Central memory CD4-positive, alpha-beta T cell (primary cell): Measurements from ENCODE around the gene UBR3.
"Not testable (repeated sequence)": the region's sequence is repeated elsewhere in the genome, so short reads cannot be mapped to it uniquely, and the experiment has no call there.

Source experiments
- DNase-seq: peaks from one replicate; pipeline ENCODE4 v3.0.0; 2022

UBR3 gene

DNA sequence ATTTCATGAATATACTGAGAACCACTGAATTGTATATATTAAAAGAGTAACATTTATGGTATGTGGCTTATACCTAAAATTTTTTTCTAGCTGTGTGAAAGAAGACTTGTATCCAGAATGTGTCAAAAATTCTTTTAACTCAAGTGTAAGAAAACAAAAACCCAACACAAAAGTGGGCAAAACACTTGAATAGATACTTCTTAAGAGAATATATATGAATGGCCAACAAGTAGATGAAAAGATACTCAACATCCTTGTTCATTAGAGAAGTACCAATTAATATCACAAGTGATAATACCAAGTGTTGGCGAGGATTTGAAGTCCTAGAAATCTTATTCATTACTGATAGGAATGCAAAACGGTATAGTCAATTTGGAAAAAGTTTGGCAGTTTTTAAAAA is 243.5 kb downstream of the UBR3 start:
- no peak for DNase-seq

DNA sequence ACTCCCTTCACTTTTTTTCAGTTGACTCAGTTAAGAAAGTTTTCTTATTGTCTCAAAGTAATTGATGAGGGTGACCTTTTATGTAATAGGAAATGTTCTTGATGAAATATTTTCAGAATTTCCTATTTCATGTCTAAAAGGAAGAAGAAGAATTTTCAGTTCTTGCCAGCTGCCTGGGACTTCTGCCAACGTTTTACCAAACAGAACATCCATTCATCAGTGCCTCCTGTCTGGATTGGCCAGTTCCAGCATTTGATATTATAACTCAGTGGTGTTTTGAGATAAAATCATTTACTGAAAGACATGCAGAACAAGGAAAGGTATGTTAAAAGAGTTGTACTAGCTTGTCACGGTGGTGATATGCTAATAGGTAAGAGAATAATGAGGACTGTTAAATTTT is 246.0 kb downstream of the UBR3 start:
- no peak for DNase-seq

DNA sequence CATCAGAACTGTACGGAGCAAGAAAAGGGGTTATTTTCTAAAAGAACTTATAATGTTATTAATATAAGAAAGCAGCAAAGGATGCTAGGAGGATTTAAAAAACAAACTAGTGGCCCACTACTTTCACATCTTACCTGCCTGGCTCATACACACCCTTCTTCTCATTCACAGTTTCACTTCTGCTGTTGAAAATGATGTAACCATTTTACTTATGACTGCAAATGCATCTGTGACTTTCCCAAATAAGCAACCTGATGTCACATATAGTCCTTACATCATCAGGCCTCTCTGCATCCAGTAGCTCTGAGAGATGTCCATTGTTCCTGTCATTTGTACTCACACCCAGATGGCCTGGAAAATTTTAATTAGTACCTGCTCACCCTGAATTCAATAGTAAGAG is 248.9 kb downstream of the UBR3 start:
- DNase-seq, result no peak

DNA sequence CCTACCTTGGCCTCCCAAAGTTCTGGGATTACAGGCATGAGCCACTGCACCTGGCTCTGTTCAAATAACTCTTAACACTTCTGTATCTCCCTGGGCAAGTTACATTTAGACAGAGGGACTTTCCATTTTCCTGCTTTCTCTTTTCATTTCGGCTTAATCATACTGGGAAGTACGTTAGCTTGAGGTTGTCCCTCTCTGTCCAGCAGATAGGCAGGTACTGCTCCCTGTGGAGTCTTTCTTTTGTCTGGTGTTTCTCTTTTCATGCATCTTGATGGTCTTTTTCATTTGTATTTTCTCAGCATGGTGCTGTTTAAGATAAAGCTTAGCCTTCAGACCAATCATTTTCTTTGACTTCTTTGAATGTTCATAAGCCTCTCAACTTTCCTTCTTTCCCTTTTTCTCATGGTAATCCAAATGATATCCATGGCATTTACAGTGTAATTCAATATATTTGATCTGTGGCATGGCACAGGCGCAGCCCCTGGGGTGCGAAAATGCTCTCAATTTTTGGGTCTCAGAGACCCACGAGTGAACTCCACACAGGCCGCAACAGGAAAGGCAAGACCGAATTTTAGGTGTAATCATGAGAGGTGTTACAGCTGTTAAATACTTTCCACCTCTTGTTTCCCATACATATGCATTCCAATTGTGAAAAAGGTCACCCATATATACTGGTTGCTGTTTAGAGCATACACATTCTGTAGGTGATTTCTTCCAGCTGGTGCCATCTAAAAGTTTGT is 250.7 kb downstream of the UBR3 start:
- DNase-seq, result no peak

DNA sequence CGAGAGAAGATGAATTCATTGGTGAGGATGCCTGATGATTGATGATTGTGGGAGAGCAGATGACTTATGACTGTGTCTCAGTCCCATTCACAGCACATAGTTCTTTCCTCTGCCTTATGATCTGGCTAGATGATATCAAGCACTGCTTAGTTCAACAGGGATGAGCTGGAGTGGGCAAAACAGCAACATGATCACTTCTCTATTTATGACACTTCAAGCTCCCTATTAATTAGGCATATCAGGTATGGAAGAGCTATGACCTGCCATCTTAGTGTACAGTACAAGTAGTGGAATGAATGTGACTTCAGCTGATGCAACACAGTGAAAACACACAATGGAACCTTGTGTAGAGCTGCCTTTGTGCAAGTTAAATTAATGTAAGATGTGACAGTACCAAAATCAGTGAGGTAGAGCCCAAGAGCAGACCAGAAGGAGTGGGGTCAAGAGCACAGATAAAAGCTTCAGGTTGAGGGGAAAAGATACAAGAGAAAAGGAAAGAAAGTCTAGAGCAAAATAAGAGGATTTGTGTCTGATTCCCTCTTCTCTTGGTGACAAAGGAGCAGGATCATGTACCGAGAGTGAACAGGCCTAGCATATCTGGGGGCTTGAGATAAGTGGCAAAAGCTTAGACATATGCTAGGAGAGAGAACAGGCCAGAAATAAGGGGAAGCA is 257.7 kb downstream of the UBR3 start:
- DNase-seq, result no peak

DNA sequence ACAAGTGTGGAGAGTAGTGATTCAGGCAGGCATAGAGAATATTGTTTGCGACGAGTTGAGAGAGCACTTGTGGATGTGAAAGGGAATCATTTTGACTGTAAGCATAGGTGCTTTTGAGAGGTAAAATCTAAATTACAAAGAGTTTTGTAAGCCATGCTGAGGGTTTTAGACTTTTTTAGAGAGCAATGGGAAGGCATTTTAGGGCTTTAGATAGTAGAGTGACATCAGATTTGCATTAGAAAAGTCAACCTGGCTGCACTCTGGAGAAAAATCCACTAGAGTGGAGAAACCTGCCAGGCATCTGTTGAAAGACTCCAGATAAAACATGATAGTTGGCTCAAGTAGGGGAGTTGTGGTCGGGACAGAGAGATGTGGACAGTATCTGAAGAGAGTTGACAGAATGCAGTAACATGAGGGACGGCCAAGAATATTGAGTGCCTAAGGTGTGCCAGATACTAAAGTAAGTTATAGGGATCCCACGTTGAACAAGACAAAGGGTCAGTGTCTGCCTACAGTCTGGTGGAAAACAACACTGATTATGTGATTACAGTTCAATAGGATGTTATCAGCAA is 258.9 kb downstream of the UBR3 start:
- no peak for DNase-seq

DNA sequence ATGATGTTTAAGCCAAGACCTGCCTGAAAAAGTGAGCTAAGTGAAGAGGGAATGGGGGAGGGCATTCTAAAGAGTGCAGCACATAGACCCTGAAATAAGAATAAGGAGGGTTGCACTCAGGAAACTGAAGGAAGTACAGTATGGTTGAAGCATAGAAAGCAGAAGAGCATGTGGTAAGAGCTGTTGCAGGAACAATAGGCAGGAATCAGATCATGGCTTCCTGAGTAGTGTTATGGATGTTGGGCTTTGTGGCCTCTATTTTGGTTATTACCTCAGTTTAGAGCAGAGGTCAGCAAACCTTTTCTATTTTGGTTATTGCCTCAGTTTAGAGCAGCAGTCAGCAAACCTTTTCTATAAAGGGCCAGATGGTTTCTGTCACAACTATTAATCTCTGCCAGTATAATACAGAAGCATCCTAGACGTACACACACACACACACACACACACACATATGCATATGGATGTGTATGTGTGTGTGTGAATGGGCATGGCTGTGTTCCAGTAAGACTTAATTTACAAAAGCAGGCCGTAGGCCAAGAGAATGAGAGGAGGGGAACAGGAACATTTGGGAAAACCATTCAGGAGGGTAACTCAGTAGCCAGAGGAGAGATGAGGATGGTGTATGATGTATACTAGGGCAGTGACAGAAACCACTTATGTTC is 259.6 kb downstream of the UBR3 start:
- DNase-seq, result no peak

DNA sequence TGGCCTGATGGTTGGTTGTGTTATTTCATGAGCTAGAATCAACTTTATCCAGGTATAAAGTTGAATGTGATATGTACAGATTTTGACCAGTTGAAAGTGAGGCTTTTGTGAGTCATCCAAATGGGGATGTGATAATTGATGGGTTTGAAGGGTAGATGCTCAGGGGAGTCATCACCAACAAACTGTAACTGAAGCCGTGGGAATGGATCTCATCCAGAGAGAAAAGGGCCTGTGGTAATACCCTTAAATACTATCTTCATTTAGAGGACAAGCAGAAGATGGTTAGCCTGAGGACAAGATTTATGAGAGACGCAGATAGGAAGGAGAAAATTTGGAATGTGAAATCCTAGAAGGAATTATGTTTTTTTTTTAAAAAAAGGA is 260.1 kb downstream of the UBR3 start:
- DNase-seq, result no peak

DNA sequence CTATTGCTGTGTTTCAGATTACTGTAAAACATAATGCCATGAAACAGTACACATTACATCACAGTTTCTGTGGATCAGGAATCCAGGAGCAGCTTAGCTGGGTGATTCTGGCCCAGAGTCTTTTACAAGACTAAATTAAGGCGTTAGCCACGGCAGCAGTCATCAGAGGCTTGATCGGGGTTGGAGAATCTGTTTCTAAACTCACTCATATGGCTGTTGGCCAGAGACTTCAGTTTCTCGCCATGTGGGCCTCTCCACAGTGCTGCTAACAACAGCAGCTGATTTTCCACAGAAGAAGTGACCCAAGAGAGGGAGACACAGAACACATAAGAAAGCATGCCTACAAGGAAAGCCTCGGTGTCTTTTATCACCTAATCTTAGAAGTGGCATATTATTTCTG is 261.5 kb downstream of the UBR3 start:
- no peak for DNase-seq

DNA sequence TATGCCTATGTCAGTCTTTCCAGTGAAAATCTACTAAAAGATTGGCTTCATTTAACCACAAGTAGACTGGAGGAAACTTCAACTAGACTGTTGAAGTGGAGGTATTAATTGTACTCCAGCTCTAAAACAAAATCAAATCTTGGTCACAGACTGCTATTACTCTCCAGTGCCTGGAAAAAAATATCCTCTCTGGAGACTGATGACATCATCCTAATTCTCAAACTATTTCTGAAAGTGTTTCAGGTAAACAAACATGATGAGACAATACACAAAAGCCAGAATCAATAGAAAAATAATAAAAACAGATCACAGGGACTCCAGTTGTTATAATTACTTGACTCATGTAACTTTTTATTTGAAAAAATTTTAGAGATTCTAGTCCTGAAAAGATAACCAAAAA is 263.0 kb downstream of the UBR3 start:
- DNase-seq, result no peak

DNA sequence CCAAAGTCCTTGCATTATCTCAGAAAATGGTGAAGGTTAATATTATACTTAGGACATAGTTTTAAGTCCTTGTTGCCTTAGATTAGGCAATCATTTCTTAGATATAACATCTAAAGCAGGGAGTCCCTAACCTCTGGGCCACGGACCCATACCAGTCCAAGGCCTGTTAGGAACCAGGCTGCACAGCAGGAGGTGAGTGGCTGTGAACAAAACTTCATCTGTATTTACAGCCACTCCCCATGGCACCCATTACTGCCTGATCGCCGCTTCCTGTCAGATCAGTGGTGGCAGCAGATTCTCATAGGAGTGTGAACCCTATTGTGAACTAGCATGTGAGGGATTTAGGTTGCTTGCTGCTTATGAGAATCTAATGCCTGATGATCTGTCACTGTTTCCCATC is 264.2 kb downstream of the UBR3 start:
- no peak for DNase-seq

DNA sequence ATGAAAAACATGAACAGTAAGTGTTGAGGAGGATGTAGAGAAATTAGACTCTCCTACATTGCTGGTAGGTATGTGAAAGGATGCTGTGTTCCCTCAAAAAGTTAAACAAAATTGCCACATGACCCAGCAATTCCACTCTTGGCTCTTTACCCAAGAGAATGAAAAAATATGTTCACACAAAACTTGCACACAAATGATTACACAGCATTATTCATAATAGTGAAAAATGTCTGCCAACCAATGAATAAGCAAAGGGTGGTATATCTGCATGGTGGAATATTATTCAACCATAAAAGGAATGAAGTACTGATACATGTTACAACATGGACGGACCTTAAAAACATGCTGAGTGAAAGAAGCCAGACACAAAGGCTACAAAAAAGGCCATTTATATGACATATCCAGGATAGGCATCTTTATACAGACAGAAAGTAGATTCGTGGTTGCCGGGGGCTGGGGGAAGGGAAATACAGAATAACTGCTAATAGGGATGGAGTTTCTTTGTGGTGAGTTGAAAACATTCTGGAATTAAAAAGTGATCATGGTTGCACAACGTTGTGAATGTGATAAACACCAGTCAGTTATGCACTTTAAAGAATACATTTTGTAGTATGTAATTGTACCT is 265.3 kb downstream of the UBR3 start:
- no peak for DNase-seq

DNA sequence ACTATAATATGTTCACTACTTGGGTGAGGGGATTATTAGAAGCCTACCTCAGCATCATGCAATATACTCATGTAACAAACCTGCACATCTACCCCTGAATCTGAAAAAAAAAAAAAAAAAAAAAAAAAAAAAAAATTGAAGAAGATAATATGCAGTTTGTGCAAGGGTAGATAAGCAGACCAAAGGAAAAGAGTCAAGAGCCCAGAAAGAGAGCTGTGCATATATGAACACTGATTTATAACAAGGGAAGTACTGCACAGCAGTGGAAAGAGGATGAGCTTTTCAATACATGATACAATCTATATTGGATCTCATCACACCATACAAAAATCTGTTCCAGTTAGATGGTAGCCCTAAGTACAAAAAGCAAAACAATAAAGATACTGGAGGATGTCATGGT is 268.1 kb downstream of the UBR3 start:
- no peak for DNase-seq

DNA sequence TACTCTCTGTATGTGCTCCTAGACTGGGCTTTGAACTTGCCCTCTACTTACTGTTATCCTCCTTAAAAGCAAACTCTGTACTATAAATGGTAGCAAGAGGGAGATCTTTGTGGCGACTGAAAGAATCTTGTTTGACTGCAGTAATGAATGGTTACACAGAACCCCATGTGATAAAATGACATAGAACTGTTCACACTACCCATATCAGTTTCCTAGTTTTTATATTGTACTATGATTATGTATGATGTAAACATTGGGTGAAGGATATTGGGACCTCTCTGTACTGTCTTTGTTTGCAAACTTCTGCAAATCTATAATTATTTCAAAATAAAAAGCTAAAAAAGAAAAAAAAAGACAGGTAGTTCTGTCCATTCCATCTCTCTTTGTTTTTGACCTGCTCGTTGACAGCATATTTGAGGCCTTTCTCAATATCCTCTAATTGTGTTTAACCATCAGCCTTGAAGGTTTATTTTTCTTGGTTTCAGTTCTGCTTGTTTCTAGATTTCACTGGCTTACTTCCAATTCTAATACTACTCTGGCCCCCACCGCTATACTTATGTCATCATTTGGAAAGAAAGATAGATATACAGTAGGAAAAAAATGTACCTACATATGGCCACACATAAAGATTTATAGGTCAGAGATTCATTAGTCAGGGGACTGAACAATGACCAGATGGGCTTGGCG is 271.5 kb downstream of the UBR3 start:
- DNase-seq, result no peak

DNA sequence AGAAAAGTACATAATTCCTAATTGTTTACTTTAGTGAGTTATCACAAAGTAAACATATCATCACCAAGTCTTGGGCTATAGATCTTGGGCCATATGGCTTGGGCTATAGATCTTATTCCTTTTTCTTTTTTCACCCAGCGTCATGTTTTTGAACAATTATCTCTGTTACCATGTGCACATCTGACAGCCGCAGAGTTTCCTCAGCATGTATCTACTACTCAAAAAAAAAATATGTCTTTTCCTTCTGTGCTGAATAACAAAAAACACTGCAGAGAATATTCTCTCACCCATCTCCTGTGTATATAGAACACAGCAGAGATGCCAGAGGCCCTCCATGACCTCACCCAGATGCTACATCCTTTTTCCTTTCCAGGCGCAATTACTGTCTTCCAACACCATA is 274.5 kb downstream of the UBR3 start:
- DNase-seq, result no peak

DNA sequence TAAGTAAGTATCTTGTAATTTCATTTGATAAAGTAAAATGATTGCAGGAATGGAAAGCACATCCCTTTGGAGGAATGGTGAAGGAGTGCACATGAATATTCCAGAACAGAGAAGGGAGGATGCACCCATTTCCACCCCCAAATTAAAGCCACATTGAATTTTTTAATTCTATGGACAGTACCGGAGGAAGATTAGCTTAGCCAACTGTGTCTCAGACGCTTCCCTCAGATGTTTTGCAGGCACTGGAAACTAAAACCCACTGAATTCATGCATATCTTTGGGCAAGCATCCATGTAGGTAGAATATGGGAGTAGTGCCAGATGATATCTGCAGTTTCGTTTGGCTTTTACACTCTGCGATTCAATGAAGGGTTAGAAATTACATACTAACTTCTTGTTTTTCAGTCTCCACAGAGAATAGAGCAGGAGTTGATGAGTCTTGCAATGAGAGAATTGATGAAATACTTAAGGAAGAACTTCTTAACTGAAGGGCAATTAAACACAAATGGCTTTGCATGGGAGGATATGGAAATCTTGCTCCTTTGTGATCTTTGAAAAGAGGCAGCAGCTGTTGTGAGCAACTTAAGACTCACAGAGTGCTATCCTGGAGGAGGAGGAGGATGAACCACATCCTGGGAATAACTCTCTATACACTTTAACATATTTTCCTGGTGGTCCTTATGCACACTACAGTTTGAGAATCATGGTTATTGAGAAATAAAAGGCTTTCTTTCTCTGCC is 279.0 kb downstream of the UBR3 start:
- no peak for DNase-seq

DNA sequence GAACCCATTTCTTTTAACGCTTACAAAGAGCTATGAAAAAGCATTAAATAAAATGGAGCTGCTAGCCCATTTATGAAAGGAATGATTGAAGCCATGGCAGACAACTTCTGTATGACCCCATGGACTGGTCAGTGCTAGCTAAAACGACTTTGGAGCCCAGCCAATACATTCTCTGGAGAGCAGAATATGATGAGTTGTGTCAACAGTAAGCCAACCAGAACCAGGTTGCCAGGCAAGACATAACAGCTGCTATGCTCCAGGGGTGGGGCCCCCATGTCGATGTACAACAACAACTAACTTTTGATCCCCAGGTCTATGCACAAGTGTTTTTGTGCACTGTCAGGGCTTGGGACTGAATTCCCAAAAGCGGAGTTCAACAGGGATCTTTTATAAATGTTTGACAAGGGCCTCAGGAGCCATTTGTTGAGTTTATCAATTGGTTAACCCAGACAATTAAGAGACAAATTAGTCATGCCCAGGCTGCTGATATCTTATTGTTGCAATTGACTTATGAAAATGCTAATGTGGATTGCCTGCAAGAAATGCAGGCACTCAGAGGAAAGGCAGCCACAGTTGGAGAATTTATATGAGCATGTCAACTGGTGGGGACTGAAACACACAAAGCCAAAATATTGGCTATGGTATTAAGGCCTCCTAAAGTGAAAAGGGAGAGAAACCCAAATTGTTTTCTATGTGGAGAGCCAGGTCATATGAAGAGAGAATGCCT is 286.1 kb downstream of the UBR3 start:
- no peak for DNase-seq

DNA sequence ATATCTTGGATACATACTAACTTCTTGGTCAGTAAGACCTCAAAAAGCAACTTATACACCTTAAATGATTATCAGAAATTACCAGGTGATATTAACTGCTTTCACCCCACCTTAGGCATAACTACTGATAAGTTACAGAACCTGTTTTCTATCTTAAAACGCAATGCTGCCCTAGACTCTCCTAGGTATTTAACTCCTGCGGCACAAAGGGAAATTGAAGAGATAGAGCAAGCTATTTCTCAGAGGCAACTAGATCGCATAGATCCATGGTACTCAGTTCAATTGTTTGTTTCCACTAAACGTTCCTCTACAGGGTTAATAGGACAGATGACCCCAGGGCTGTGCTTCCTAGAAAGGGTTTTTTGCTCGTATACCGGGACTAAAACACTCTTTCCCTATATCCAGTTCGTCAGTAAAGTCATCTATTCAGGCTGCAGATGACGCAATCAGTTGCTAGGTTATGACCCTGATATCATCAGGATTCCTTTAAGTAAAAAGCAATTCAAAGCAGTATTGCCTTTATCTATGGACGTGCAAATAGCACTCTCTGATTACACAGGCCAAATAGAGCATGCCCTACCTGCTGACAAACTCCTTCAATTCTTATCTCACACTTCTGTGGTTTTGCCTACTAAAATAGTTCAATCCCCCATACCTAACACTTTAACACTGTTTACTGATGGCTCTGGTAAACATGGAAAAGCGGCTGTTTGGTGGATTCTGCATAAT is 288.4 kb downstream of the UBR3 start:
- DNase-seq, result no peak

DNA sequence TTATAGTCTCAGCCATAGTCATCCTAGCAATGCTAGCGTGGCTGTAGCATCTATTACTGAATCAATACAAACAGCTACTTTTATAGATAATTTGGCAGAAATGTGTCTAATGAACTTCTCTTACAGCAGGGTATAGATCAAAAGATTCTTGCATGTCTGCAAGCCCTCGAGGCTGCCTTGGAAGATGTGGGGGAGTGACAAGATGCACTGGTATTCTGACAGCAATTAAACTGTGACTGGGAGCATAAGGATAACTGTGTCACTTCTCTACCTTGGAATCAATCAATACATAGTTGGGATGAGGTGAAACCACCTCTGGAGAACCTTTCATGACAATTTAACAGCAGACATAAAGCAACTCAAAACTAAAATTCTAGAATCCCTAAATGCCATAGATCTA is 291.4 kb downstream of the UBR3 start:
- no peak for DNase-seq

DNA sequence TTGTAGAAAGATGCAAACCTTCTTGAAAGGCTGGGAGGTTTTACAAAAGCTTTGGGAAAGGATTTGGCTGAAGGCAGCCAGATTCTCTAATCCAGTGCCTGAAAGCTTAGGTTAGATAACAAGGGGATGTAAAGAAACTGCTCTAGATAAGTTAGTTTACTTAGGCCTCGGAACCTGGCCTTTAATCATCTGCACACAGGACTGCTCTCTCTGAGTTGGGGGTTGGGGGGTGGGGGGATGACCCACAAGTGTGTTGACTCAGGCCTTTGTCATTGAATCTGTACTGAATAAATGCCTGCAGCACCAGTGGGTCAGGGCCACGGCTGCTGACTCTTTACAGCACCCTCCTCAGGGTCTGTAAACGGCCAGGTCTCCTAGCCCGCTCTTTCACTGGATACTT is 292.1 kb downstream of the UBR3 start:
- DNase-seq, result not testable (repeated sequence)

DNA sequence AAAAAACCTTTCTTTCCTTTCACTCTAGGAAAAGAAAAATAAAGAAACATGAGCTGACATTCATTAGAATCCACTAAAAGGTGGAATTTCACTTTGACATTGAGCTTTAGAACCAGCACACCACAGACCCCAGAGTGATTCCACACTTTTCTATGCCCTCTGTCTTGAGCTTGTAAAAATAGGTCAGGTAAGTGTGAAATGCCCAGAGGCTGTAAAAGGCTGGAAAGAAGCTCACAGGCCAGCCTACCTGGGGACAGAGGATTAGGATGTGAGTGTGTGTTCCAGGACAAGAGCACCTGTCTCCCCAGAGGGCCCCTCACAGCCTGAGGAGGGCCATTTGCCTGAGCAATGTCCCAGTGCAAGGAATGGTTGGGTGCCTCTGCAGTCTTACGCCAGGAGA is 294.4 kb downstream of the UBR3 start:
- DNase-seq, result no peak
